K562 (cell line): ENCODE results near the gene CTSF. TPM values are rescaled to one million over a fixed set of nuclear protein-coding genes. Genes with fewer than 3 reads are reported as not detected.
A peak's percentile ranks its signal among the peaks of the same experiment; 100 is the strongest.

ENCODE experiments used
- CBX3 ChIP-seq, 2 experiments: IDR thresholded peaks; 1 replicate in 1 of 2; 2 replicates in 1 of 2; pipeline ENCODE4 v1.6.1; 2012; ENCODE audit warnings: inconsistent platforms in 2 of 2, low read length in 2 of 2, borderline replicate concordance in 1 of 2, control low read depth in 1 of 2
- E2F4 ChIP-seq: sonication (generic); formaldehyde crosslinking; IDR thresholded peaks from 2 replicates; pipeline ENCODE4 v1.8.0; 2022; ENCODE audit warnings: mild to moderate bottlenecking, low read depth, missing genetic modification reagents
- ESRRA ChIP-seq: fragments of 450-650 bp; IDR thresholded peaks from 2 replicates; pipeline ENCODE4 v1.6.1; 2014; ENCODE audit warnings: low read depth, mild to moderate bottlenecking, moderate library complexity, borderline replicate concordance
- GATA2 ChIP-seq: sonication (generic); formaldehyde crosslinking; IDR thresholded peaks from 2 replicates; pipeline ENCODE4 v1.4.0; 2020; ENCODE audit warnings: mild to moderate bottlenecking, missing genetic modification reagents
- HDGF ChIP-seq: fragments of 450-650 bp; IDR thresholded peaks from 2 replicates; pipeline ENCODE4 v1.6.1; 2016
- MEF2A ChIP-seq: IDR thresholded peaks from 2 replicates; pipeline ENCODE4 v1.6.1; 2011; ENCODE audit warnings: low read depth, mild to moderate bottlenecking, low read length, moderate library complexity; ENCODE audit not compliant: control insufficient read depth
- OTX1 ChIP-seq: fragments of 450-650 bp; formaldehyde crosslinking; IDR thresholded peaks from 2 replicates; pipeline ENCODE4 v1.4.0; 2022; ENCODE audit warnings: mild to moderate bottlenecking
- REST ChIP-seq, 2 experiments: fragments of 450-650 bp; formaldehyde crosslinking in 1 of 2; IDR thresholded peaks; 2 replicates each; pipeline versions ENCODE4 v1.4.0 to v1.6.1; 2014 to 2020; ENCODE audit warnings: mild to moderate bottlenecking in 2 of 2, borderline replicate concordance in 1 of 2, low read depth in 1 of 2
- ZNF780A ChIP-seq: fragments of 250-450 bp; sonication (Bioruptor Pico); IDR thresholded peaks from 2 replicates; pipeline ENCODE4 v1.5.0; 2021; ENCODE audit warnings: mild to moderate bottlenecking
- polyA plus RNA-seq, 8 experiments: library from polyadenylated mRNA; depleted of rRNA in 4 of 8; stranded (reverse) in 5 of 8; unstranded in 3 of 8; fragments of >200 nt; fragmentation: Nextera tagmentation in 2 of 8; fragmentation: Illumina TruSeq in 1 of 8; extraction: Ambion mirVana in 2 of 8; extraction: Trizol in 1 of 8; gene quantifications; 2 replicates each; pipeline versions ENCODE4 v1.2.1 to v1.2.3, GENCODE V29; 2011 to 2014; ENCODE audit warnings: inconsistent platforms in 1 of 8, missing spikeins in 1 of 8
- total RNA-seq, 7 experiments: library from RNA; depleted of rRNA in 6 of 7; stranded (reverse); fragments of >200 nt in 6 of 7; fragmentation: Illumina TruSeq in 2 of 7; extraction: Trizol in 2 of 7; gene quantifications; 2 replicates each; pipeline versions ENCODE4 v1.2.1 to v1.2.3, GENCODE V29; 2011 to 2021; ENCODE audit warnings: low replicate concordance in 1 of 7
- TF ChIP-seq, protein P1 (sequence below): fragments of 250-450 bp; sonication (Bioruptor Pico); IDR thresholded peaks from 2 replicates; pipeline ENCODE4 v1.4.0; 2020

The CTSF gene
- total and polyA plus RNA-seq, 9 of the 15 experiments (the other 6 are each of a cell fraction or from before 2014, with no cell fraction given), result 0.41 to 10.5 (median 3.8) TPM

DNA sequence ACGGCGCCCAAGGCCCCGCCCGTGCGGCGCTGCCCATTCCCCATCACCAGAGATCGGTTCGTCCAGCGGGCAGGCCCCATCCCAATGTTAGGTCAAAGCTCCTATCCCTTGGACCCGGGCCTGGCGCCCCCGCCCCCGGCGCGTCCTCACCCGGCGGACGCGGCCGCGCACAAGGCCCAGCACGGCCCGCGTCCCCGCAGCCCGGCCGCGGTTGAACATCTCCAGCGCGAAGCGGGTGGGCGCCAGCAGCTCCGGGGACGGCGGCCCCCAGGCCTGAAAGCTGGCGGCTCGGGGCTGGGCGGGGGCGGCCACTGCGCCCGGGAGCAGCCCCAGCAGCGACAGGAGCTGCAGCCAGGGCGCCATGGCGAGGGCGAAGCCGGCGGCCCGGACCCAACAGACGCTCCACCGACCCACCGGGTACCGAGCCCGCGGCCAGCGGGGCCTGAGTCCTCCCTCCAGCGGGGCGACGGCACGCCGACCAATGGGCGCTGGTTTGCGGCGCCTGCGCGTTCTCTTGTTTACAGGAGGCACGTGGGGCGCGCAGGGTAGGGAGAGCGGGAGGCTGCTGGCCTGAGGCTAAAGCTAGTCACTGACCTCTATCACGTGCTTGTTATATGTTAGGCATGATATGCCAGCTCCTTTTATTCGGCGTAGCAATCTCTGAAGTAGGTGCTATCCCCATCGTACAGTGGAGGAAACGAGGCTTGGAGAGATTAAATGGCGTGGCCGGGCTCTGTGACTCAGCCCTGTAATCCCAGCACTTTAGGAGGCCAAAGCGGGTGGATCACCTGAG lies at the start of gene CTSF (continued):
- TF ChIP-seq REST (IDR thresholded peaks at IDR 0.05; ENCODE audit: borderline replicate concordance) (0 out of 2 replicates have a peak, but pooled peaks have one; percentile 12), REST (CRISPR knock-in tag; IDR thresholded peaks at IDR 0.05; ENCODE audit: low read depth) (no peak), GATA2 (no peak), HDGF (no peak), ESRRA (no peak), CBX3 (IDR thresholded peaks at IDR 0.05; ENCODE audit: borderline replicate concordance in 1 of 2, low read length in 2 of 2) (peak in 1 of 2 experiments; percentile 54; a peak in 1 of 3 replicates), ZNF780A (CRISPR knock-in tag) (no peak), MEF2A (no peak), OTX1 (CRISPR knock-in tag) (no peak), E2F4 (CRISPR knock-in tag) (no peak)
- TF ChIP-seq, protein P1, sequence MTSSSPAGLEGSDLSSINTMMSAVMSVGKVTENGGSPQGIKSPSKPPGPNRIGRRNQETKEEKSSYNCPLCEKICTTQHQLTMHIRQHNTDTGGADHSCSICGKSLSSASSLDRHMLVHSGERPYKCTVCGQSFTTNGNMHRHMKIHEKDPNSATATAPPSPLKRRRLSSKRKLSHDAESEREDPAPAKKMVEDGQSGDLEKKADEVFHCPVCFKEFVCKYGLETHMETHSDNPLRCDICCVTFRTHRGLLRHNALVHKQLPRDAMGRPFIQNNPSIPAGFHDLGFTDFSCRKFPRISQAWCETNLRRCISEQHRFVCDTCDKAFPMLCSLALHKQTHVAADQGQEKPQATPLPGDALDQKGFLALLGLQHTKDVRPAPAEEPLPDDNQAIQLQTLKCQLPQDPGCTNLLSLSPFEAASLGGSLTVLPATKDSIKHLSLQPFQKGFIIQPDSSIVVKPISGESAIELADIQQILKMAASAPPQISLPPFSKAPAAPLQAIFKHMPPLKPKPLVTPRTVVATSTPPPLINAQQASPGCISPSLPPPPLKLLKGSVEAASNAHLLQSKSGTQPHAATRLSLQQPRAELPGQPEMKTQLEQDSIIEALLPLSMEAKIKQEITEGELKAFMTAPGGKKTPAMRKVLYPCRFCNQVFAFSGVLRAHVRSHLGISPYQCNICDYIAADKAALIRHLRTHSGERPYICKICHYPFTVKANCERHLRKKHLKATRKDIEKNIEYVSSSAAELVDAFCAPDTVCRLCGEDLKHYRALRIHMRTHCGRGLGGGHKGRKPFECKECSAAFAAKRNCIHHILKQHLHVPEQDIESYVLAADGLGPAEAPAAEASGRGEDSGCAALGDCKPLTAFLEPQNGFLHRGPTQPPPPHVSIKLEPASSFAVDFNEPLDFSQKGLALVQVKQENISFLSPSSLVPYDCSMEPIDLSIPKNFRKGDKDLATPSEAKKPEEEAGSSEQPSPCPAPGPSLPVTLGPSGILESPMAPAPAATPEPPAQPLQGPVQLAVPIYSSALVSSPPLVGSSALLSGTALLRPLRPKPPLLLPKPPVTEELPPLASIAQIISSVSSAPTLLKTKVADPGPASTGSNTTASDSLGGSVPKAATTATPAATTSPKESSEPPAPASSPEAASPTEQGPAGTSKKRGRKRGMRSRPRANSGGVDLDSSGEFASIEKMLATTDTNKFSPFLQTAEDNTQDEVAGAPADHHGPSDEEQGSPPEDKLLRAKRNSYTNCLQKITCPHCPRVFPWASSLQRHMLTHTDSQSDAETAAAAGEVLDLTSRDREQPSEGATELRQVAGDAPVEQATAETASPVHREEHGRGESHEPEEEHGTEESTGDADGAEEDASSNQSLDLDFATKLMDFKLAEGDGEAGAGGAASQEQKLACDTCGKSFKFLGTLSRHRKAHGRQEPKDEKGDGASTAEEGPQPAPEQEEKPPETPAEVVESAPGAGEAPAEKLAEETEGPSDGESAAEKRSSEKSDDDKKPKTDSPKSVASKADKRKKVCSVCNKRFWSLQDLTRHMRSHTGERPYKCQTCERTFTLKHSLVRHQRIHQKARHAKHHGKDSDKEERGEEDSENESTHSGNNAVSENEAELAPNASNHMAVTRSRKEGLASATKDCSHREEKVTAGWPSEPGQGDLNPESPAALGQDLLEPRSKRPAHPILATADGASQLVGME, result no peak
